GM21529 (cell line): ENCODE data around the gene ANGEL2.

Experiments
- ATAC-seq: cut with Tn5 transposase; IDR thresholded peaks from one replicate; pipeline ENCODE4 v1.9.1; 2021; ENCODE audit not compliant: unreplicated experiment

ANGEL2 gene

DNA sequence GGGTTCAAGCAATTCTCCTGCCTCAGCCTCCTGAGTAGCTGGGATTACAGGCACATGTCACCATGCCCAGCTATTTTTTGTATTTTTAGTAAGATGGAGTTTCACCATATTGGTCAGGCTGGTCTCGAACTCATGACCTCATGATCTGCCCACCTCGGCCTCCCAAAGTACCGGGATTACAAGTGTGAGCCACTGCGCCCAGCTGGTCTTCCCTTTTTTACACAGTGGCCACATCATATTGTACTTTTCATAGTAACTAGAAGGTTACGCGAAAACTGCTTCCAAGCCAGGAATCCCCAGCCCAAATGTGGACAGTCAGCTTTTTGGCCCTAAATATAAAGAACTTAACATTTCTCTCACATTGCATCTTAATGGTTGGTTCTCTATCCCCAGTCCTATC lies 61.2 kb downstream of the ANGEL2 start:
- ATAC-seq = no peak

- ATAC-seq = no peak
Measured at GRCh38 chr1:212953321-212953720, 62.3 kb downstream of the ANGEL2 start.

DNA sequence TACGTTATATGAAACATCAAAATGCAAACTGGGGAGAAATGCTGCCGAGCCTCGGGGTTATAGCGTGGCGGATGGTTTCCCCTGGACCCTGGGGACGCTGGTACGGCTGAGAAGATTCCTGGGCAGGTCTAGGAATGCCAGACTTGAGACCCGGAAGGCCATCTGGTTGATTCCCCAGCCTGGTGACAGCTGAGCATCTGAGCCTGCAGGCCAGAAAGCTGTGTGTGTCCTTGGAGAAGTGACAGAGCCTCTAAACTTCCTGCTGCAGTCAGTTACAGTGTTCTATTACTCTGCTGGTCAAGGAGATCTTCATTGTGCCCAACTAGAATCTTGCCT lies 63.1 kb downstream of the ANGEL2 start:
- no peak for ATAC-seq

DNA sequence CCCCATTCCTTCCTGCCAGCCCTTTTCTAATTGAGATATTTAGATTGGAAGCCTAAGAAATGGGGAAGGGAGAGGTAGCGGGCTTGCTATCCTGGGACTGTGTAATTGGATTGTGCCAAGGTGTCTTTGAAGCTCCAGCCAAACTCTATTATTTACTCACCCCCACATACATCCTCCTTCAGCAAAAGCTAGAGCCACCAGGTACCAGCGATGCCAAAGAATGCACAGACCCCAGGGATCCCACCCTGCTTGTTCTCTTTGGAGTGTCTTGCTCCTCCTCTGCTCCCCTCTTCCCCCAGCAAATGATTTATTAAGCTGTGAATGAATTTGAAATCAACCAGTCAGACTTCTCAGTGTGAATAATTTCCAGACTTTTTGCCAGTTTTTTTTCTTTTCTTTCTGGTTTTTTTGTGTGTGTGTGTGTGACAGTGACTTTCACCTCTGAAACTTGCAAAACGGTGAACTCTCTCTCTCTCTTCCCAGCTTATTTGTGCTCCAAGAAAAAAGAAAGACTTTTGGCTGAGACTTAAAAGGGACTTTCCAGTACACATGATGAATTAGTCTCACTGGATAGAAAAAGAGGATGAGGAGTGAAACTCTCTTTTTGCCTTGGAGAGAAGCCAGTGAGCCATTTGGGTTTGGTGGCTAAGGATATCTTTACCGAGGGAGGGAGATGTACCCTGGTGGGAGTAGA lies 63.6 kb downstream of the ANGEL2 start:
- no peak for ATAC-seq

DNA sequence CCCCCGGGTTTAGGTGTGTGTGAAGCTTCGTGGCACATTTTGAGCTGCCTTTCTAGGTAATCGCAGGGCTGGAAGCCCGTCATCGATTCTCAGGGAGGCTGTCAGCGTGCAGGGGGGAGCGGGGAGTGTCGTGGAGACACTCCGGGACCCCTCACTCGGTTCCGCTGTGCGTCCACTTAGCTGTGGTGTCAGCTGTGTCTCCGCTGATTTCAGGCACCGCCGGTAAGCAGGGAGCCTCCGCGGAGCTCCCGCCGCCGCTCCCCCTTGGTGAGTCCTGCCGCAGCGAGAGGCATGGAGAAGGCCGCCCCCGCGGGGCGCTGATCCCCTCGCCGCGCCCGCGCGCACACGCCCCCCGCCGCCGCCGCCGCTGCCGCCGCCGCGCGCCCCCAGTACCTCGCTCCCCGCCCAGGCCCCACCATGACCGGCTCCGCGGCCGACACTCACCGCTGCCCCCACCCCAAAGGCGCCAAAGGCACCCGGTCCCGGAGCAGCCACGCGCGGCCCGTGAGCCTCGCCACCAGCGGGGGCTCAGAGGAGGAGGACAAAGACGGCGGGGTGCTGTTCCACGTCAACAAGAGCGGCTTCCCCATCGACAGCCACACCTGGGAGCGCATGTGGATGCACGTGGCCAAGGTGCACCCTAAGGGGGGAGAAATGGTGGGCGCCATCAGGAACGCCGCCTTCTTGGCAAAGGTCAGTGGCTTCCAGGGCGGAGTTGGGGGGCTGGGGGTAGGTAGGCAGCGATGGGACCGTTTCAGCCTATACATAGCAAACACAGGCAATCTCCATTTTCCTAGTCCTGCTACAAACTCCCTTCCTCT lies 64.3 kb downstream of the ANGEL2 start:
- no peak for ATAC-seq

DNA sequence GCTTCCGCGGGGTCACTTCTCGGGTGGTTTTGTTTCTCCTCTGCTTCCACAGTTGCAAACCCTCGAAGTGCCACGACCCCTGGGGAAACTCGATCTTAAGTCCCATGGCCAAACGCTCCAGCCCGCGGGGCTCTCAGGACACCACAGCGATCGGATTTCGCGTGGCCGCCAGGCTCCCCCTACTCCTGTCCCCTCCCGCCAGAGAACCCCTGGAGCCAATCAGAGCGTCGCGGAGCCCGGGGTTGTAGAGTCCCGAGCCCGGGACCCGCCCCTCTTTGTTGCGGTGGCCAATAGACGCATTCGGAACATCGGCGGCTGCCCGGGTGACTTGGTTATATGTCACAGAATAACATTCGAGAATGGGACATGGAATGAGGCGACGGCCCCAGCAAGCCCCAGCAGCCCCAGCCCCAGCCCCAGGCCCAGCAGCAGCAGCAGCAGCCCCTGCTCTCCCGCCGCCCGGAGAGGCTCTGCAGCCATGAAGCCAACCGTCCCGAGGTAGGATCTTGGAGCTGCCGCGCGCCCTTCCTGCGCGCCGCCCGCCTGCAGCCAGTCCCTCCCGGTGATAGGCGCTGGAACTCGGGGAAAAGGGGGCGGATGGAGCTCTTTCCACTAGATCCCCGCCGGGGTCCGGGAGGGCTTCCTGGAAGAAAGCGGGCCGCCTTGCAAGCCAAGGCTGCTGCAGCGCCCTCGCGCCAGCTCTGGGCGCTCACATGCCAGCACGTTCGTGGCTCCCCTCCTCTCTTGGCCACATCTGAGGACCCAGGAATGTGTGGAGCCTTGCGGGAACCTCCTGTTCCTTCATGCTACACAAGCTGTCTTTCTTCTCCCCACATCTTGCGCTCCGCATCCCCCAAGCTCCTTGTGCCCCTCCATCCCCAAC lies 65.2 kb downstream of the ANGEL2 start, which contains the start of gene VASH2:
TSS of gene VASH2 (plus strand) at position 299 of the 883 bp plus-strand sequence. CDS start 1,002 bp downstream, outside the sequence.
- peak; percentile 91 for ATAC-seq

DNA sequence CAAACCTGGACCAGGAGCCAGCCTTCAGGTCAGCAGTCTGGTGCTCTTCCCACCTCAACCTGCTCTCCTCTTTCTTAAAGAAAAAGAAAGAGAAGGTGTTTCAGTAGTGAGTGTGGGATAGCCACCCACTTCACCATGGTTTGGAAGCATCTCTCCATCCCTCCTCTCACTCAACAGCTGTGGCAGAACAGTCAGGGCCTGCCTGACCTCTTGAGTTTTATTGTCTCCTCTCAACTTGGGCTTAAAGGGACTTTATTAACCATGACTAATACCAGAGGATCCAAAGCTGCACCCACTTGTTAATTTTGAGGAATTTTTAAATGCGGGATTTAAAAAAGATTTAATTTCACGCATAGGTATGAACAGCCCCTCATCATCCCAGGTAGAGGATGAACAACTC lies 65.9 kb downstream of the ANGEL2 start:
- ATAC-seq = no peak

GRCh38 chr1:212946872-212947271 lies 68.8 kb downstream of the ANGEL2 start:
- no peak for ATAC-seq

DNA sequence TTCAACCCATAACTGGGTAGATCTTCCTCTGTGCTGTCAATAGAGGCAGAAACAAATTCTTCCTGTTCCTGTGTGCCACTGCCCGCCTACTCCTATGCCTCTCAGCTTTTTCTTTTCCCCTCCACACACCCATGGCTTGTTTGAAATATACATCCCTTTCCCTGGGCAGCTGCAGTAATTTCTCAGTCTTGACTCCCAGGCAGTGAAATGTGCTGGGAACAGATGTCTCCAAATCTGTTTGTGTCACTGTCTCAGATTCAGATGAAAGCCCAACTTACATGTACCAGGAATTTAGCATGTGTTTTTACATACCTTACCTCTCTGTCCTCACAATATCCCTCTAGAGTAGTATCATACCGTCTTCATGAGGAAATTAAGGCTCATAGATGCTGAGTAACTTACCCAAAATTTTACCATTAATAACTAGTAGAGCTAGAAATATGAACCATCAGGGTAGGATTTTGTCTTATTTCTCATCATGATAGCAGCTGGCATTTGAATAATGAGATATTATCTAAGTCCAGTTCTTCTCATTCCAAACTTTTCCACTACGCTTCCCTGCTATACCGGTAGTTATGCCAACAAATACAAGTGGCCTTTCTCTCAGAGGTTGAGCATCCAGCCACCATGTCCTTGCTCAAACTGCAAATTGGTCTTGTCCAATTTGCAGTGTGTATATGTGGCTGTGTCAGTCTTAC lies 70.1 kb downstream of the ANGEL2 start:
- ATAC-seq = no peak

- no peak for ATAC-seq
Measured at GRCh38 chr1:212945056-212945455, 70.6 kb downstream of the ANGEL2 start.

DNA sequence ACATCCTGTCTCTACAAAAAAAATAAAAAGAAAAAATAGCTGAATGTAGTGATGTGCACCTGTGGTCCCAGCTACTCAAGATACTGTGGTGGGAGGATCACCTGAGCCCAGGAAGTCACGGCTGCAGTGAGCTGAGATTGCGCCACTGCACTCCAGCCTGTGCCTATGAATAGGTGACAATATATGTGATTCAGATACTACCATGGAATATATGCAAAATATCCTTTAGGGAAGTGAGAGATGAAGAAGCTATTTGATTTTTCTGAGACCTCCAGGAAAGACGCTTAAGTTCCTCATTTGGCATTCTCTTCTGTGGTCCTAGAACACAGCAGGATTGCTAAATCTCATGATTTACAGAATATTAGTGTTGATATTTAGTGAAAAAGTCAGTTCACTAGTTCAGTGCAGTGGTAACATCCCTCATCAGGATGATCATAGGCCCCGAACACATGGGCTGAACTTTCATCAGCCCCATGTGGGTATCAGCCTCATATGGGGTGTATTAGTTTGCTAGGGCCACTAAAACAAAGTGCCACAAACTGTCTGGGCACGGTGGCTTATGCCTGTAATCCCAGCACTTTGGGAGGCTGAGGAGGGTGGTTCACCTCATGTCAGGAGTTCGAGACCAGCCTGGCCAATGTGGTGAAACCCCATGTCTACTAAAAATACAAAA lies 71.3 kb downstream of the ANGEL2 start:
- ATAC-seq = peak; percentile 56

GRCh38 chr1:212943393-212943710 lies 72.3 kb downstream of the ANGEL2 start:
- no peak for ATAC-seq

DNA sequence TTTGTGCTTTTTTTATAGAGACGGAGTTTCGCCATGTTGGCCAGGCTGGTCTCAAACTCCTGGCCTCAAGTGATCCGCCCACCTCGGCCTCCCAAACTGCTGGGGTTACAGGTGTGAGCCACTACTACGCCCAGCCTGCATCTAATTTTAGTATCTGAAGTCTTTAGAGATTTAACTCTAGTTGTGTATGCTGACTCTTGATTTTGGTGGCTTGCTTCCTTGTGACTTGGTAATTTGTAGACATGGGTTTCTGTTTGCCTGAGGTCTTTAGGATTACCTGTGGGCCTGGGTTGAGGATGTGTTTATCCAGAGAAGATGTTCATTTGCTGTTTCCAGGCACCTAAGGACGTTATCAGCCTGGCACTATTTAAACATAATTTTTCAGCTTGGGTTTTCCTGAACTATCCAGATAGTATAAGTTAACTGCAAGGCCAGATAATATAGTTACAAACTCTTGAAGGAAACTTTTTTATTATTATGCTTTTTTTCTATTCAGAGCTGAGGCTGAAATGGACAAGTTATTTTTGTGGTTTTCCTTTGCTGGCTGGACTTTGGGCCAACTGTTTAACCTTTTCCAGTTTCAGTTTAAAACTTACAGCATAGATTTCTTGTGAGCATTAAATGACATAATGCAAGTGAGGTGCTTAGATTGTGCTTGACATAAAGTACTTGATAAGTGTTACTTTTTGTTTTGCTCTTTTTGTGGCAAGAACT lies 72.8 kb downstream of the ANGEL2 start:
- ATAC-seq = no peak
